HL-60/S4 treated with phorbol 12-myristate 13-acetate at 8.2 ng/mL for 4 days and 3 days (cell line): Measurements from ENCODE around the gene ENKD1.

Experiments
- in situ Hi-C: fragments of 300-500 bp; cut with MboI; formaldehyde crosslinking; loops from 2 replicates; pipeline ENCODE4 v1.15.0; 2022; ENCODE audit warnings: low sequenced_read_pairs

ENKD1 gene

GRCh38 chr16:67679935-67680897, 13.7 kb upstream of the ENKD1 start:
- in situ Hi-C loops: no loop called here

DNA sequence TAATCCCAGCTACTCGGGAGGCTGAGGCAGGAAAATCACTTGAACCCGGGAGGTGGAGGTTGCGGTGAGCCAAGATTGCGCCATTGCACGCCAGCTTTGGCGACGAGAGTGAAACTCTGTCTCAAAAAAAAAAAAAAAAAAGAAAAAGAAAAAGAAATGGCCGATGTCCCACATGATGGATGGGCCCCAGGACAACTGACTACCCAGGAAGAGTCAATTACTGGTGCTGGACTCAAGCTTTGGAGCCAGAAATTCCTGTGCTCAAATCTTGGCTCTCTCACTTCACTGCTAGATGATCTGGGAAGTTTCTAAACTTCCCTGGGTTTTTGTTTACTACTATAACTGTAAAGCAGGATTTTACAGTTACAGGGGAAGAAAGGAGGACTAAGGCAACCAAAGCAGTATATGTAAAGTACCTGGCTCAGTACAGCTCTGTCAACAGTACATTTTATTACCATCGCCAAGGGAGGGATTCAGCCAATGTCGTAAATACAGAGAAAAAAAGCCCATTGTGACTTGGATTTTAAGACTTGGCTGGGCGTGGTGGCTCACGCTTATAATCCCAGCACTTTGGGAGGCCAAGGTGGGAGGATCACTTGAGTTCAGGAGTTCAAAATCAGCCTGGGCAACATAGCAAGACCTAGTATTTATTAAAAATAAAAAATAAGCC, 11.9 kb upstream of the ENKD1 start:
- in situ Hi-C loops: no loop called here

DNA sequence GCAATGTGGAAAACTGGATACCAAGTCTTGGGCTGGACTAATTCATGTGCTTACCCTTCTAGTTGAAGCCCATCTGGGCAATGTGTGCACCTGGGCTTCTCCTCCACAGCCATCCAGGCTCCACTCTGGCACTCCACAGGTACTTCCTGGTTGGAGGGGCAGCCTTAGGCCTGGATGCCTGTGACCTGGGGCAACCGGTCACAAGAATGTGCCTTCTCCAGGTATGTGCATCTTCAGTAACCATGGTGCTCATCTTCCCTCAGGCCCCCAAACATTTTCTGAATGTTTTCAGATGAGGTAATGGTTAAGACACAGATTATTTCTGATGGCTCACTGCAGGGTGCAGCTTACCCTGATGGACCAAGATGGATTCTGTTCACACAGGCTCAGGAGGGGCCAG, 11.2 kb upstream of the ENKD1 start:
- in situ Hi-C loops: no loop called here

DNA sequence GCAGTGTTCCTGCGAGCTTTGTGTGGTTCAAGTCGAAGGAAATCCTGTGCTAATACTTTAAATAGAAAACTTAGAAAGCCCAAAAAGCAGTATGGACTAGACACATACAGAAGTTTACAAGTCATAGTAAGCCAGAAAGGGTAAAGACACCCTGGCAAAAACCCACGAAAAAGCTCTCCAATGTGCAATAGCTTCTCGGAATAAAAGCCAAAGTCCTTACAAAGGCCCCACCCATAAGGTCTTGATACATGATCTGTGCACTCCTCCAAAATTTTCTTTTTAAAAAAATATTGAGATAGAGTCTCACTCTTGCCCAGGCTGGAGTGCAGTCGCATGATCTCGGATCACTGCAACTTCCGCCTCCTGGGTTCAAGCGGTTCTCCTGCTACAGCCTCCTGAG, 10.4 kb upstream of the ENKD1 start:
- in situ Hi-C loops: no loop called here

DNA sequence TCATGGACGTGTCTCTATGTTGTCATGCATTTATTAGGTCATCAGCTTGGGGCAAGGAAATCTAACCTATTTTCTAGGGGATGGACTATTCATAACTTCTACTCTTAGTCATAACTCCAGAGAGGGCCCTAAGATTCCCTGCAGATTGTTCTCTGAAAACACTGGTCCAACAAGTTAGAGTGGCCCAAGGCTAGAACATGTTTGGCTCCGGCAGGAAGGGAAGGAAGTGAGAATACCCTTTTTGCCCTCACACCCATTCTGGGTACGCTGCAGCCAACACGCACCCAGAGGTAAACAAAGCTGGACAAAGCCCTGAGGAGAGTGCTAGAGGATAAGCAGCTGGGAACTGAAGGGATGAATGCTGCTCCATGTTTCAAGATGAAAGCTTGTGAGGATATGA, 10.0 kb upstream of the ENKD1 start:
- in situ Hi-C loops: no loop called here

- in situ Hi-C loops: no loop called here
Measured at GRCh38 chr16:67675999-67676398, 9.4 kb upstream of the ENKD1 start.

DNA sequence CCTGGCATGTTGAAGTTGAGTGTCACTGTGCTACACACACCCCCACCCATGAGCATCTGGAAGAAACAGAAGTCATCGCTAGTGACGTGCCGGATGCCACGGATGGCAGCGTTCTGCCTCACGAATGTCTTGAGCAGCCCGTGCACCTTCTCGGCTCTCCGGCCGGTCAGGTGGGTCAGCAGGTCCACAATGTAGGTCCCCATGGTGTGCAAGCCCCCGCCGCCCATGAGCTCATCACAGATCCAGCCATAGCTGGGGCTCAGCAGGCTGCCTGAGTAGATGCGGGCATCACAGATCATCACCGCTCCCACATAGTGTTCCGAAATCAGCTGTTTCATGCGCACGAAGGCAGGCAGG, 9.0 kb upstream of the ENKD1 start:
- in situ Hi-C loops: no loop called here

DNA sequence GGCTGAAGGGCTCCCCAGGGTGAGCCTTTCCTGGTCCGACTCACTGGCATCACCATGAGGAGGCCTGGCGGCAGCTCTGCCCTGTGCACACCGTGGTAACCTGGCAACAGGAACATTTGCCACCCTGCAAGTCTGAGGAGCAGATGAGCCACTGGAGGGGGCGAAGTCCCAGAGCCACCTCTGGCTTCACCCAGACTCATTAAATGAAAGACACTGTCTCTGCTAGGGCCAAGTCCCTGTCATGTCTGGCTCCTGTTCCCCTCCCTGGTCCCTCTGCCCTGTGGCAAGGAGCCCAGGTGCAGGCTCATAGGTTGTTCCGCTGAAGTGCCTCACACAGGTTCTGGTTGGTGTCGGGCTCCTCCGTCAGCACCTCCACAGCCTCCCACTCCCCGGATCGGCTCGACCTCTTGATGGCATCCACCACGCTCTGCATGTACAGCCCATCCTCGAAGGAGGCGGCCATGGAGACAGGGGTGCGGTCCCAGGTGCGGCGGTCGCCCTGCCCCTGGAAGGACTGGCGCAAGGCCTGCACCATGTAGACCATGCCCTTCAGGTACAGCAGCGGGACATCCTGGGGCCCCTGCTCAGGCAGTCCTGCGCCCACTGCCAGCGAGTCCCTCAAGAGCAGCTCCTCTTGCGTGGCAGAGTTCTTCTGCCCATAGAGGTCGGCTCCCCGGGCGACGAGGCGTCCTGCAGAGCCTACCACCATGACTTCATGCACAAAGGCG, 8.5 kb upstream of the ENKD1 start:
- in situ Hi-C loops: no loop called here

DNA sequence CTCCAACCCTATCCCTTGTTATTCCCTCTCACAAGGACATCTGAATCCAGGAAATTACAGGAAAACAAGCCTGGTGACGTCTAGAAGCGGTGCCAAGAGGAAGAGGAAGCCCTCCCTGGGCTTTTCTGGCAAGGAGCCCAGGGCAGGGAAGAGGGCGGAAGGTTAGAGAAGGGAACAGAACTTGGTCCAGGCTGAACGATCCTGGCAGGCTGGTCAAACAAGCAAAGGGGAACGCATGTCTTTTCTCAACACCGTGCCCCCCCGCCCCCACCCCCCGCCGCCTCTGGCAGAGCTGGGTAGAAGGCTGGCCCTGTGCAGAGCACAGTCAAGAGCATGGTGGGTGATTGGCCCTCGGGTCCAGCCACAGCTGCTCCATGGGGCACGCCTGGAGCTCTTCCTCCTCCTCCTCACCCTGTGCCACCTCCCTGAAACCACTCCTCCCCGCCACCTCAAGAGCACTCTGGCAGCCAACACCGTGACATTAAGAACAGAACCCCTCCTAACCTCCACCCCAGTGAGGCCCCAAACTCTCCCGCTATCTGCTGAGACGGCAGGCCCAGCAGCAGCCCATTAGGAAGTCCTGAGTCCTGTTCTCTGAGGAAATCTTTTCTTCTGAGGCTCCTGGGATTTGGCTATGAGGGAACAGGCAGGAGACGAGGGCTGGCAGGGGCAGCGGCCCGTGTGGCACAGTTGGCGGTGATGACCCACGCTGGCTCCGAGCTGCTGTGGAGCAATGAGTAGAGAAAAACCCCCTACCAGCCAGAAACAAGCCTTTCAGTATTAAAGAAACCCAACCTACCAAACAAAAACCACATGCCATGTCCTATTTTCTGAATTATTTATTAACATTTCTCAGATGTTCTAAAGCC, 7.4 kb upstream of the ENKD1 start:
- in situ Hi-C loops: no loop called here

DNA sequence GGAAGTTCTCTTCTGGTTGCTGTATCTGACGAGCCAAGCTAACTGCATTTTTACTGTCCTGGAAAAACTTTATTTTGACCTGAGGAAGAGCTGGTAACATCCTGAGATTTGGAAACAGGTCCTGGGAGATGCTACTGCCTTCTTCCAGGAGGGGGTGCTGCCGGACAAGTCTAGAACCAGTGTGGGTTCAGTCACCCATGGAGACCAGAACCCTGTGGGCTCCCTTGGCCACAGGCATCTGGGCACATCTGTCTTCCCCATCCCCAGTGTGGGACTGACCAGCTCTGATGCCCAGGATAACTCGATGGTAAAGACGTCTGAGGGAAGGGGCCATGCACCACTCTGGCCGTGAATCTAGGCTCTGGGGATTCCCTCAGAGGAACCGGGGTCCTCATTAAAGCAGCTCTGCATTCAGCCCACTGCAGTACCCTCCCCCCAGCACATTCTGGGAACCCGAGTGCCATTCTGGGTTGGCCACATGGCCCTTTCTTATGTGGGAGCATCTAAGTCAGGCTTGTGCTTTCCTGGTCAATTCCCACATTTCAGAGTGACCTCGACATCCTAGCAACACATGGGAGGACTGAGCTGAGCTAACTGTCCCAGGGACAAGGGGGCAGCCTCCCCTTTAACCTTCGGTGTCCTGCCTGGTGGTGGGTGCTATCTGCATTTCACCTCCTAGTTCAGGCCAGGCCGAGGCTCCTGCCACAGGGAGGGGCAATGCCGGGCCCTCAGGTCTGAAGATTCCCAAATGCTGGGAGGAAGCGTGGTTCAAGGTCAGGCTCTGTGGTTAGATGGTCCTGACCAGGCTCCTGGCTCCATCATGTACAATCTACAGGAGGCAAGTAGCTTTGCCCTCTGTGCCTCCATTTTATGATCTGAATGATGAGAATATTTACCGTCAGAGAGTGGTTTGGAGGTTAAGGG, 6.5 kb upstream of the ENKD1 start:
- in situ Hi-C loops: no loop called here

DNA sequence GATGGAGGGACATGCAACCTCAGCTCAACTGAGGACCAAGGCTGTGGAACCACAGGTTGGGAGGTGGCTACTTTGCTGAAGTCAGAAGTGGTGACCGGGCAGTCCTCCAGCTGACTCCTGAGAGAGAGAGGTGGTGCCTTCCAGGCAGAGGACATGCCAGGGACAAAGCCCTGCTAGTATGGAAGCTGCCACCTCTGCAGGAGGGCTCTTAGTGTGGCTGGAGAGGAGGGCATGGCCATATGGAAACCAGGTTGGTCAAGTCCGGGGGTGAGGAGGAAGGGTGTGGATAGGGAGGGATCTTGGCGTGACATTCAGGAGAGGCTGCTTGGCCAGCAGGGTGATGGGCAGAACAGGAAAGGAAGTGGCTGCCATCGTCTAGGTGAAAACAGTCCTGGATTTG, 5.8 kb upstream of the ENKD1 start:
- in situ Hi-C loops: no loop called here

DNA sequence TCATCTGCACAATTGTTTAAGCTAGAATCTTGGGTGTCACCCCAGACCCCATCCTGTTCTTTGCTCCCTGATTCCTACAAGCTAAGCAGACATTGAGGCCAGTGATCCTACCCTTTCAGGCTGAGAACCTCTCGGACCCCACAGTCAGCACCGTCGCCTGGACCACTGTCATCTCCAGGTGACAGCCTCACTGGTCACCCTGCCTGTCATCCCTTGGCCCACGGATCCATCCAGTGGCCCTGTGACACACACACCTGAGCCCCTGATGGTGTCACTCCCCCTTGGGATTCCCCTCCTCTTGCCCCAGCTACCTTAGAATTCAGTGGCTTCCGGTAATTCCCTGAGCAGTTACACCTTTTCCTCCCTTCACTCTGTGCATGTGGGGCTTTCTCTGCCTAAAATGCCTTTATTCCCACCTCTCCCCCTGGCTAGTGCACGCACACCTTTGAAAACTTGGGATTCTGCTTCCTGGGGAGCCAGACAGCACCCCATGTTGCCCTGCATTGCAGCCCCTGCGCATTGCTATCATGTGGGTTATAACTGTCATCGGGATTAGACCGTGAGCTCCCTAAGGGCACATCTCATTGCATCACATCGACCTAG, 3.0 kb upstream of the ENKD1 start:
- in situ Hi-C loops: no loop called here

DNA sequence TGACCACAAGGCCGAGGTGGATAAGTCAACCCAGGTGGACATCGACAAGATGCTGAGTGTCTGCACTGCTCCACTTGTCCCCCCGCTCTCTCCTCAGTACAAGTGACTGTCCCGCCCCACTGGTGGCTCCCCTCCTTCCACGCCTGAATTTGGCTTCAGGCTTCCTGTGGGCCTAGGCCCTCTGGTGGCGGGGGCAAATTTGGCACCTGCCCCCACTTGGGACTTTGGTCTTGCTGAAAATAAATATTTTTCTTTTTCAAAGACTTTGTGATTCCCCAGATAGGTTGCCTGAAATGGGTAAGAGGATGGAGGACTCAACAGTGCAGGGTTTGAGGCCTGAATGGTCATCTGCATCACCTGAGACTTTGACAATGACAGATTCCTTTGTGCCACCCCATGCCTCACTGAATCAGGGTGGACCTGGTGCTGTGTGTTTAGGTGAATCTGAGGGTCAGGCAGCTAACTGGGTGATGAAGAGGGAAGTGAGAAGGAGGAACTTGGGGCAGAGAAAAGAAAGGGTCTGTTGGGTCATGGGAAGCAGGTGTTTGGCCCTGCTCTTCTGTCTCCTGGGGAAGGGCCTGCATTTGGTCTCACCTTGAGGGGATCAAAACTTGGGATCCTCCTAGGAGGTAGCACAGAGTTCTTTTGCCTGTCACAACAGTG, 2.1 kb upstream of the ENKD1 start:
- in situ Hi-C loops: no loop called here

DNA sequence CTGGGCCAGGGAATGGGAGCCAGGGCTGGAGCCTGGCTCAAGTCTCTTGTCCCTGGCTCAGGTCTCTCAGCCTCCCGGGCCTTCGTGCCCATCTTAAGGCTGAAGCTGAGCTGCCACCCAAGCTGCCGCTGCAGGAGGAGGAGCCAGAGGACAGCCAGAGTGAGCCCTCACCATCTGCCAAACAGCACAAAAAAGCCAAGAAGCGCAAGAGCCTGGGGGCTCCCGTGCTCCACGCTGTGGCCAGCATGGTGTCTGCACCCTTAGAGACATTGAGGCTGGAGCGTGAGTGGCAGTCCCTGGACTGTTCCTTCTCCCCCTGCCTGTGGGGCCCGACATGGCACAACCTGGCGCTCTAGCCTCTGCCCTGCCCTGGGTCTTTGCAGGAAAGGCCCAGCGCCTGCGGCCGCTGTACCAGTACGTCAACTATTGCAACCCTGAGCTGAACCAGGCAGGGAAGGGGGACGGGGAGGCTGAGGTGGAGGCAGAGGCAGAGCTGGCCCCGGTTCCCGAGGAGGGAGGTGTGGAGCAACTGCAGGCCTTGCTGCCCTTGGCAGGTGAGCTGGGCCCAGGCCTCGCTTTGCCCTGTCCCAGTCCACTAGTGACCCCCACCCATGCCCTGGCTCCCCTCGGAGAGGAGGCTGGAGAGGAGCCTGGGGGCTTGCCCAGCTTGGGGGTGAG, 1.4 kb upstream of the ENKD1 start:
- in situ Hi-C loops: no loop called here

GRCh38 chr16:67667453-67667816, 885 bp upstream of the ENKD1 start:
- in situ Hi-C loops: no loop called here

- in situ Hi-C loops: no loop called here
Measured at GRCh38 chr16:67666032-67666551, 458 bp downstream of the ENKD1 start.

- in situ Hi-C loops: no loop called here
Measured at GRCh38 chr16:67665598-67665997, 952 bp downstream of the ENKD1 start.

GRCh38 chr16:67664871-67665270, 1.7 kb downstream of the ENKD1 start:
- in situ Hi-C loops: no loop called here
